ENCODE results near the gene DCPS. TPM values are rescaled to one million over a fixed set of nuclear protein-coding genes. Genes with fewer than 3 reads are reported as not detected.
A peak's percentile ranks its signal among the peaks of the same experiment; 100 is the strongest.

DCPS gene
- polyA plus RNA-seq, 1 of the 3 experiments (the other 2 are of a cell fraction) = 48.1 TPM

GRCh38 chr11:126304457-126305075, 706 bp downstream of the DCPS start:
- Histone ChIP-seq H2AFZ (ENCODE audit: low read depth) (peak overlapping the region; percentile 85), H3K27ac (ENCODE audit: low read depth in 2 of 2, low read length in 1 of 2) (peak overlapping the region; percentile 92 to 94), H3K4me3 (ENCODE audit: low read depth in 2 of 2, low read length in 1 of 2) (peak overlapping the region; percentile 63 to 72), H3K9me2 (no peaks in the 10 kb centered on the region), H3K36me3 (replicated peaks in 1 of 2; ENCODE audit: control insufficient read depth in 1 of 2, insufficient read depth in 2 of 2, low read length in 1 of 2) (peaks cover under 1 to 1% of the 10 kb centered on the region in 2 experiments), H3F3A (replicated peaks; ENCODE audit: insufficient read depth) (peaks cover 19% of the 10 kb centered on the region), H3K79me2 (ENCODE audit: insufficient read depth) (peaks cover 38% of the 10 kb centered on the region), H3K4me2 (peak overlapping the region; percentile 82), H3K9me3 (no peaks in the 10 kb centered on the region), H3K4me1 (ENCODE audit: control insufficient read depth in 1 of 2, insufficient read depth in 2 of 2, low read depth in 1 of 2, low read length in 1 of 2) (peaks cover 0 to 9% of the 10 kb centered on the region in 2 experiments; a peak in 2 of 4 replicates), H4K20me1 (ENCODE audit: insufficient read depth) (no peaks in the 10 kb centered on the region), H3K9ac (peak overlapping the region; percentile 97), H3K27me3 (ENCODE audit: insufficient read depth) (no peaks in the 10 kb centered on the region)
- TF ChIP-seq REST (IDR thresholded peaks at IDR 0.05; ENCODE audit: low read depth, low read length) (no peak), FOXM1 (IDR thresholded peaks at IDR 0.05; ENCODE audit: low read depth) (no peak), NFIC (IDR thresholded peaks at IDR 0.05; ENCODE audit: borderline replicate concordance) (no peak), USF1 (IDR thresholded peaks at IDR 0.05; ENCODE audit: borderline replicate concordance, low read depth) (no peak), YY1 (IDR thresholded peaks at IDR 0.05; ENCODE audit: low read depth) (no peak), TAF1 (IDR thresholded peaks at IDR 0.05; ENCODE audit: borderline replicate concordance, low read depth, low read length) (no peak), RCOR1 (IDR thresholded peaks at IDR 0.05; ENCODE audit: low read length) (no peak), MEF2A (IDR thresholded peaks at IDR 0.05; ENCODE audit: borderline replicate concordance, low read depth) (no peak), FOSL2 (IDR thresholded peaks at IDR 0.05; ENCODE audit: borderline replicate concordance, low read depth) (no peak)
- ChIA-PET POLR2A (interaction anchor here (0.6 to 1.2 kb wide), 6 partner anchors 13 to 1710 kb away, joined by 3 to 7 read pairs (median 4); partner anchors contain the start of genes FOXRED1, SRPRA and TIRAP), CTCF (interaction anchor here (1.2 to 10.0 kb wide), 2 partner anchors 179 to 305 kb away, joined by 3 to 172 read pairs; no protein-coding TSS in a partner anchor)
- 36% methylated on average over 12 of the region's 12 CpGs for WGBS (ENCODE audit: low lambda C conversion rate)
- DNase-seq = peak; percentile 32

GRCh38 chr11:126305699-126306098, 1.8 kb downstream of the DCPS start:
- Histone ChIP-seq H3F3A (replicated peaks; ENCODE audit: insufficient read depth) (peaks cover 26% of the 10 kb centered on the region), H3K9ac (no peak overlapping the region), H3K36me3 (replicated peaks in 1 of 2; ENCODE audit: control insufficient read depth in 1 of 2, insufficient read depth in 2 of 2, low read length in 1 of 2) (peaks cover 0 to 5% of the 10 kb centered on the region in 2 experiments), H3K27me3 (ENCODE audit: insufficient read depth) (no peaks in the 10 kb centered on the region), H3K4me1 (ENCODE audit: control insufficient read depth in 1 of 2, insufficient read depth in 2 of 2, low read depth in 1 of 2, low read length in 1 of 2) (peaks cover under 1 to 11% of the 10 kb centered on the region in 2 experiments; a peak in 3 of 4 replicates), H3K9me2 (no peaks in the 10 kb centered on the region), H4K20me1 (ENCODE audit: insufficient read depth) (no peaks in the 10 kb centered on the region), H3K4me3 (ENCODE audit: low read depth in 2 of 2, low read length in 1 of 2) (no peak overlapping the region; a peak in 1 of 4 replicates), H2AFZ (ENCODE audit: low read depth) (no peak overlapping the region; the same call in 1 of the 2 replicates), H3K9me3 (no peaks in the 10 kb centered on the region), H3K4me2 (no peak overlapping the region), H3K27ac (ENCODE audit: low read depth in 2 of 2, low read length in 1 of 2) (no peak overlapping the region), H3K79me2 (ENCODE audit: insufficient read depth) (peaks cover 38% of the 10 kb centered on the region)
- no peak for DNase-seq
- ChIA-PET POLR2A (no interaction called here), CTCF (interaction anchor here (1.2 to 10.0 kb wide), 3 partner anchors 178 to 304 kb away, joined by 3 to 172 read pairs (median 3); no protein-coding TSS in a partner anchor)
- WGBS (ENCODE audit: low lambda C conversion rate) = 87% methylated on average over 4 of the region's 4 CpGs
- TF ChIP-seq RXRA (IDR thresholded peaks at IDR 0.05; ENCODE audit: borderline replicate concordance, low read depth) (no peak), MXI1 (IDR thresholded peaks at IDR 0.05; ENCODE audit: low read depth, low read length) (no peak), POLR2AphosphoS5 (IDR thresholded peaks at IDR 0.05; ENCODE audit: low read depth, low read length) (no peak), RFX5 (IDR thresholded peaks at IDR 0.05; ENCODE audit: low read length) (no peak), REST (IDR thresholded peaks at IDR 0.05; ENCODE audit: low read depth, low read length) (no peak), TAF1 (IDR thresholded peaks at IDR 0.05; ENCODE audit: borderline replicate concordance, low read depth, low read length) (no peak), NFIC (IDR thresholded peaks at IDR 0.05; ENCODE audit: borderline replicate concordance) (no peak), FOXJ3 (CRISPR knock-in tag; IDR thresholded peaks at IDR 0.05) (no peak), ELF1 (IDR thresholded peaks at IDR 0.05) (no peak), JUND (IDR thresholded peaks at IDR 0.05) (no peak), EP300 (IDR thresholded peaks at IDR 0.05; ENCODE audit: borderline replicate concordance in 1 of 2, low read depth in 1 of 2, low read length in 1 of 2) (no peak), RAD21 (IDR thresholded peaks at IDR 0.05; ENCODE audit: low read length) (no peak)

Data from SK-N-SH (cell line).